Hindlimb muscle (tissue), 1 donor: ENCODE measurements around the gene TRIM17. TPM values are rescaled to one million over a fixed set of nuclear protein-coding genes. Genes with fewer than 3 reads are reported as not detected.

Source experiments
- DNase-seq: peaks from one replicate; pipeline ENCODE4 v3.0.0-alpha.2; 2013
- polyA plus RNA-seq: library from polyadenylated mRNA; unstranded; fragments of 120-200 nt; gene quantifications from one replicate; pipeline ENCODE4 v1.2.1, GENCODE V29; 2013; ENCODE audit not compliant: insufficient read length

TRIM17 gene, protein sequence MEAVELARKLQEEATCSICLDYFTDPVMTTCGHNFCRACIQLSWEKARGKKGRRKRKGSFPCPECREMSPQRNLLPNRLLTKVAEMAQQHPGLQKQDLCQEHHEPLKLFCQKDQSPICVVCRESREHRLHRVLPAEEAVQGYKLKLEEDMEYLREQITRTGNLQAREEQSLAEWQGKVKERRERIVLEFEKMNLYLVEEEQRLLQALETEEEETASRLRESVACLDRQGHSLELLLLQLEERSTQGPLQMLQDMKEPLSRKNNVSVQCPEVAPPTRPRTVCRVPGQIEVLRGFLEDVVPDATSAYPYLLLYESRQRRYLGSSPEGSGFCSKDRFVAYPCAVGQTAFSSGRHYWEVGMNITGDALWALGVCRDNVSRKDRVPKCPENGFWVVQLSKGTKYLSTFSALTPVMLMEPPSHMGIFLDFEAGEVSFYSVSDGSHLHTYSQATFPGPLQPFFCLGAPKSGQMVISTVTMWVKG
- 1.1 TPM for polyA plus RNA-seq

DNA sequence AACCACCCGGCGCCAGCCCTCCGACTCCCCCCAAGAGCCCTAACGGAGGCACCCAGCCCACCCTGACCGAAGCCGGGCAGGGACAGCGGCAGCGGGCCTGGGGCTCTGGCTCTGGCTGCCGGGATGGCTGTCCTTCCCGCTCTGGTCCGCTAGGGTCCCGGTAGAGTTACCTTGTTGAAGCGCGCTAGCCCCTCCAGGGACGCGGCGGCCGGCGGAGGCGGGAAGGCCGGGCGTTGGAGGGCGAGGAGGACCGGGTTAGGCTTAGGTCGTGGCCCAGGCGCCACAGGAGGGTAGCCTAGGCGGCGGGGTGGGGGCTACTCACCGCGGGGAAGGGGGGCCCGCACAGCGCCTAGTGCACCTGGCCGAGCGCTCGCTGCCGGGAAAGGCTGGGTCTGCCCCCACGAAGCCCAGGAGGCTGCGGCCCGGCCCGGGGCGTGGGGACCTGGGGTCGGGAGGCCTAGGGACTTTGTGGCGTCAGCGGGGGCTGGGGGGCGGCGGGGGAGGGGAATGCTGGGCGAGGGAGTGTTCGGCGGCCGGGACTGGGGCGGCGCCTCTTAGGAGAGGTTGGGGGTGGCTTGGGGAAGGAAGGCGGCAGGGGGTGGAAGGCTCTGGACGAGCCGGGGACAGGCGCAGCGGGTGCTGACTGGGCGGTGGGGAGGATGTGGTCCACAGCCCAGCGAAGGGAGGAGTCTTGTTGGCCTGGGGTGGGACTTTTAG is at the start of gene TRIM17:
Gene TRIM17, minus strand, starts transcription at position 645 of the 717 bp plus-strand sequence. CDS start 1,789 bp downstream, outside the sequence.
- no peak for DNase-seq

DNA sequence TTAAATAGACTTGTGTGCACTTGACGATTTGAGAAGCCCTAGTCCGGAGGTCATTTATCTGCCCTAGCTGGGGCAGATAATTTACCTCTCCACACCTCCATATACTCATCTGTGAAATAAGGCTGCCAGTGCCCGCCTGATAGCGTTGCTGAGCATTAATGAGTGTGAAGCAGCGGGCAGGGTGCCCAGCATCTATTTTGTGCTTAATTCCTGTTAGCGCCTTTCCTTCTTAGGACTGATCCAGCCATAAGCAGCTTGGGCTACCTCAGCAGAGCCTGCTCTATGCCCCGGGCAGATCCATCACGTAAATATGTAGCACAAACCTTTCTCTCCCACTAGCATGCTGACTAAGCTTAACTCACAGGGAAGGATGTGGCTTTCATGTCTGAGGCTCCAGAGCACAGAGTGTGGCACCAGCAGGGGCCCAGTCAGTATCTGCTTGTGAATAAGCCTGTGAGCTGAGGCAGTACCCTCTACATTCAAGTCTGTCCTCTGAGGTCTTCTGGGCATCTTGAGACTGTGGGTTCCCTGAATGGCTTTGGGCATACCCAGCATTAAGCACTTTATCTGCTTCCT is 49.0 kb upstream of the TRIM17 start:
- no peak for DNase-seq

DNA sequence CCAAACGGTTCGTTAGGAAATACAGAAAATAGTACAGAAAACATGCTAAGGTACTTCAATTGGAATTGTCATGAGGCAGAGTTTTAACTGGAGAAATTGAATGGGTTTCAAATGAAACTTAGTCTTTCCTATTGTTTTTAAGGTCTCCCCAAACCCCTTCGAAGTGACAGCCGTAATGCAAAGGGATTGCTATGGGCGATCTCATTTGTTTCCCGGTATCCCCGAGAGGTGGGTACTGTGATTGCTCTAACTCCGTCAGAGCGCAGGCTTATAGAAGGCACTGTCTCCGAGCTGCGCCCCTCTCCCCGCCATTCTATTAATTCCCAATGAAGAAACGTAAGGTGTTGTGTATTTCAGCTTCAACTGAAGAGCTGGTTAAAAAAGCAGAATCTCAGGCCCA is 48.5 kb upstream of the TRIM17 start:
- no peak for DNase-seq

DNA sequence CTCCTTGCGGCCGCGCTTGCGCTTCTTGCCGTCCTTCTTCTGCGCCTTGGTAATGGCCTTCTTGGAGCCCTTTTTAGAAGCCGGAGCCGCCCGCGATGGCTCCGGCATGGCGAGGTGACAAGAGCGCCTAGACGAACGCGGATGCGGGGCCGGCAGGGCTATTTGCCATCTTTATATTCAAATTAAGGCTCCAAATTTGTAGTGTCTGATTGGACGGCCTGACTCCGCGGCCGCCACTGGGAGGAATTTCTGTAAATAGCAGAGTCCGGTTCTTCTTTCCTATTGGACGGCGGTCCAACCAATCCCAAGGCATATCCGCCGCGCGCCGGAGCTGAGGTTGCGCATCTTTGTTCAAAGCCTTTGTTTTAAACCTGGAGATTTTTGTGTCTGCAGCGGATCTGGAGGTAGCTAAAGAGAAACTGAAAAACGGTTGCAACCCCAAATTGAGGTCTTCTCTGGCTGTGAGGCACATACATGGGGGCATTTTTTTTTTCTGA is 47.9 kb upstream of the TRIM17 start:
- DNase-seq: peak; percentile 73

DNA sequence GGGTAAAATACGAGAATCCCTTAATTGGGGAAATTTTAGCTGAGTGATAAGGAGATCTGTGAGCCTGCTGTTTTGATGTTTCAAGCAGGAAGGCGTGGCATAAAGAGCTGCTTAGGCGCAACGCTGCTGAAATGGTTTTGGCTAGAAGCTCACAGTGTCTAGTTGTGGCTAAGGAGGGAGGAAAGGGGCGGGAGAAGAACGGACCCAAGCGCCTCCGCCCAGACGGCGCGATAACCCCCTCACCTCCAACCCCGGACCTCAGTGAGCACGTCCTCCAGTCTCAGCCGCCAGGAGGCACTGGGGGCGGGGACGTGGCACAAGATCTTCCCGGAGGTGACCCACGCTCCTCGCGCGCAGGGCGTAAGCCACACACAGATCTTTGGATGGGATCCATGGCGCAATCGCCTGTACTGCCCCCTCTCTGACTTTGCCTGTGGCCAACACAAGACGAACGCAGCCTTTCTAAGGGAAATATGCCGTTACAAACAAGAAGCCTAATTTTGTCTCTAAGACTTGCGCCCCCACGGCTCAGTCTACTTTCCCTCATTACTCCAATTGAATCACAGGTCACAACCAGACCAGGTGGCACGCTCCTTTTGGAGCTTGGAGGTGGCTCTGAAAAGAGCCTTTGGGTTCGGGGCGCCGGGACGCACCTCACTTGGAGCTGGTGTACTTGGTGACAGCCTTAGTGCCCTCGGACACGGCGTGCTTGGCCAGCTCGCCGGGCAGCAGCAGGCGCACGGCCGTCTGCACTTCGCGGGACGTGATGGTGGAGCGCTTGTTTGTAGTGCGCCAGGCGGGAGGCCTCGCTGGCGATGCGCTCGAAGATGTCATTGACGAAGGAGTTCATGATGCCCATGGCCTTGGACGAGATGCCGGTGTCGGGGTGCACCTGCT is 47.1 kb upstream of the TRIM17 start:
- no peak for DNase-seq

DNA sequence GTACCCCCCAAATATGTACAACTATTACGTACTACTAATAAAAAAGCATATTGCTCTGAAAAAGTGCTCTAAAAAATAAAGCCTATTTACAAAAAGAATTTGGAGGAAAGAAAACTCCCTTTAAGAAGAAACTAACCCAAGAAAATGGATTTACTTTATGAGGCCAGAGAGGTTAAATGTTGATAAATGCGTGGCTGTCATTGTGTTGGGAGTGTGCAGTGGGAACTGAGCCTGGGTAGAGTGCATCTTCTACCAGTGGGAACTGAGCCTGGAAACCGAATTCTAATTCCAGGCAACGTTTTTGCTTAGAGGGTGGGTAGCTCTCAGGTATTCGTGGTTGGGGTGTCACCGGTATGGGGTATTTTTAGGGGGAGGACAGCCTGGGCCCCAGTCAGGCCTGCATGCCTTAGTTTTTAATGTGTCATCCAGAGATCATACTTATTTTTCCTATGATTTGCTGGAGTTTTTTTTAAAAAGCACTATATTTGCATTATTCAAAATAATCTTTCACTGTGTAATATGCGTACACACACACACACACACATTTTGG is 46.4 kb upstream of the TRIM17 start:
- no peak for DNase-seq

DNA sequence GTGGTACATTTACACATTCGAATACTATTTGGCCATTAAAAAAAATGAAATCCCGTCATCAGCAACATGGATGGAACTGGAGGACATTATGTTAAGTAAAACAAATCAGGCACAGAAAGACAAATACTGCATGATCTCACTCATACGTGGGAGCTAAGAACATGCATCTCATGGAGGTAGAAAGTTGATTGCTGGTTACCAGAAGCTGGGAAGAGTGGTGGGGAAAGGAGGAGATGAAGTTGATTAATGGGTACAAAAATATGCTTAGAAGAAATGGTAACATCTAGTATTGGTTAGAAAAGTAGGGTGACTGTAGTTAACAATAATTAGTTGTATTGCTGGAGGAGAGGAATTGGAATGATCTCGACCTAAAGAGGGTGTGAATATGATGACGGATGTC is 45.9 kb upstream of the TRIM17 start:
- no peak for DNase-seq

DNA sequence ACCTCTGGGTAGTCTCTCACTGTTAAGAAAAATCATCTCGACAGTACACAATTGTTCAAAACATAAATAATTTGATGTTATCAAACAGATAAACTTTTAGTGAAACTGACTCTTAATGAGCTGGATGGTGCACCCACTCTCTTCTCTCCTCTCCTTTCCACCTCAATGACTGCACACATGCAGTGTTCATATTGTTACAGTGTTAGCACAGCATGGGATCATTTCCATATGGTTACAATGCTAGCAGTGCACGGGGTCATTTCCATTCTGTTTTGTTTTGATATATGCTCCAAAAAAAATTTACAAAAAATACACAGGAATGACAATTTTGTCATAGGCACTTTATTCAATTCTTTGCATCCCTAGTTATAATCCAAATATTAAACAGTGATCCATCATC is 44.2 kb upstream of the TRIM17 start:
- DNase-seq: no peak

DNA sequence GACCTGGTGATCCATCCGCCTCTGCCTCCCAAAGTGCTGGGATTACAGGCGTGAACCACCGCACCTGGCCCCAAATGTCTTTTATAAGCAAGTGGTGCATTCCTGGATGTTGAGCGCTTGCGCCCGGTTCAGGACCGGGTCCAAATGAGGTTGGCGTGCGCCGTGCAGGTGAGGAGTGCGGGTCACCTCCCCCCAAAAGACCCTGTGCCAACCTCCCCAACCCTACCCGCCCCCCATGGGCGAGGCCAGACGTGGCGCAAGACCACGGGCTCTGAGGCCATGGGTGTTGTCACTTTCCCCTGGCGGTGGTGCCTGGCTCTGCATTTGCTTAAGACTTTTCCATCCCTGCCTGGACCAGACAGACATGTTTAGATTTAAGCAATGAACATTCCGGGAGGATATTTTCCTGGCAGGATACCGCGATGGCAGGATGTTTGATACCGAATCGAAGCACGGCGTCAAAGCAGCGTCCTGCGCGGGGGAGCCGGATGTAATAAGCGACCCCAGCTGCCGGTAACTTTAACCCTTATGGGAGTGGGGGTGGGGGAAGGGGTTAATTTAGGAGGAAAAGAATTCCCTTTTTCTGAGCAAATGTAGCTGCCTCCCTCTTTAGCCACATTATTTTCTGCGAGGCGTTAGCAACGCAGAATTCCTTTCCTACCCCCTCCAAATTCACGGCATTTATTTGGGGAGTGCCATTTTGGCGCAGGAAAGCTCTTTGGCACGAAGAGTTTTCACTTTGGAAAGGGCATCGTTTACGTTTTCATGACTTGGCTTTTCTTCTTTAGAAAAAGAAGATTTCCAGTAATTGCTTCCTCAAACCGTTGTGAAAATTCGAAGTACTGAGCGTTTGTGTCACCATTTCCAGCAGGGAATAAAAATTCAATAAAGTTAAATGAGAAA is 42.7 kb upstream of the TRIM17 start:
- DNase-seq: peak; percentile 45

DNA sequence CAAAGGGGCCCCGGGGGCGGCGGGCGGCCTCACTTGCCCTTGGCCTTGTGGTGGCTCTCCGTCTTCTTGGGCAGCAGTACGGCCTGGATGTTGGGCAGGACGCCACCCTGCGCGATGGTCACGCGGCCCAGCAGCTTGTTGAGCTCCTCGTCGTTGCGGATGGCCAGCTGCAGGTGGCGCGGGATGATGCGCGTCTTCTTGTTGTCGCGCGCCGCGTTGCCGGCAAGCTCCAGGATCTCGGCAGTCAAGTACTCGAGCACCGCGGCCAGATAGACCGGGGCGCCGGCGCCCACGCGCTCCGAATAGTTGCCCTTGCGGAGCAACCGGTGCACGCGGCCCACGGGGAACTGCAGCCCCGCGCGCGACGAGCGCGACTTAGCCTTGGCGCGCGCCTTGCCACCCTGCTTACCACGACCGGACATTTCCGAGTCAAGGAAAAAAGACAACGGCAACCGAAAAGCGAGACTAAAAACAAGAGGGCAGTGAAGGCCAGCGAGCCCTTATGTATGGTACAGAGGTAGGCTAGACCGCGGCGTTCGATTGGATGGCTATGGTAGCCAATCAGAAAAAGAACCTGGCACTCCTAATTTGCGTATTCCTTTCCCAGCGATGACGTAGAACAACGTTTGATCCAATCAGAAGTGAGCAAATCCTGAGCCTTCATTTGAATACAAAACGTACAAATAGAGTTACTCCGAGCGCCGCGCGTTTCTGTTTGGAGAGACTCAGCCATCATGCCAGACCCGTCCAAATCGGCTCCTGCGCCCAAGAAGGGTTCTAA is 40.9 kb upstream of the TRIM17 start:
- peak; percentile 94 for DNase-seq

DNA sequence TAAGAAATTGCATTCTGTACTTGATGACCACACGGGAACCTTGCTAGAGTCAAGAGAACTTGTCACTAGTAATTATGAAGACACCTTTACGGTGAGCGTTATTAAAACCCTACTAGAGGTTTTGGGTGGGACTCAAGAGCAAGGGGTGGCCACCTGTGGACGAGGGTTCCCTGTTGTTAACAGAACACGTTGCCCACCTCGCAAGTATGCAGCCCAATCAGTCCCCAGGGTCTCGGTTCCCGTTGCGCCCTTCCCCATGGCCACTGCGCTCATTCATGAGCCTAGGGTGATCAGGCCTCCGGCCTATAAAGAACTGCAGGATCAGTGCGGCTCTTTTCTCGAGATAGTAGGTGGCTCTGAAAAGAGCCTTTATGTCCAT is 40.3 kb upstream of the TRIM17 start:
- DNase-seq: no peak

DNA sequence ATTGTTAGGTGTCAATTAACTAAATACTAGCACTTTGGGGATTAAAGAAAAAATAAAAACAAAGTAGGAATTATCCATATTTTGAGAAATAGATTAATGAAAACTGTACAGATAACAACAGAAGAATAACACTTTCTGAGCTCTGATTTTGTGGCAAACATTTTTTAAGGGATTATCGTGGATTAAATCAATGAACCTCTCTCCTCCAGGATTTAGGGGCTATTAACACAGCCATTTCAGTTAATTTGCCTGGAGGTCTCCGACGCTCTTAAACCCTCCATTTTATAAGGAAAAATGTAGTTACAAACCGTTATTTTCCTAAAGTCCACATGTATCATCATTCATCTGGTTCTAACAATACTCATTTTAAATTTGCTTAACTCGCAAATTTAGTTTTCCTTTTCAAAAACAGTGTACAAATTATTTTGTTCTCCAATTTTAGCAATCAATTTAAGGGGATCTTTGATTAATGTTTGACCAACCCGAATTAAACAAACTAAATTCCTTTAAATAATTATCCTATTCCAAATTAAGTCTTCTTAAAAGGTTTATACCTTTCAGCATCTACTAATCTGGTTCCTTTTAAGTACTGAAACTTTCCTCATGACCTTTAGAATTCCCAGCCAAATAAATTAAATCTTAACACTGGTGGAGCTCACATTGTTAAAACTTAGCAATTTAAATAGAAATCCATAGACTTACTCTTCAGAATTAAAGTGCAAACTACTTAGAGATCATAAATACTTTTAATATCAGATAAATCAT is 39.8 kb upstream of the TRIM17 start:
- DNase-seq: no peak

DNA sequence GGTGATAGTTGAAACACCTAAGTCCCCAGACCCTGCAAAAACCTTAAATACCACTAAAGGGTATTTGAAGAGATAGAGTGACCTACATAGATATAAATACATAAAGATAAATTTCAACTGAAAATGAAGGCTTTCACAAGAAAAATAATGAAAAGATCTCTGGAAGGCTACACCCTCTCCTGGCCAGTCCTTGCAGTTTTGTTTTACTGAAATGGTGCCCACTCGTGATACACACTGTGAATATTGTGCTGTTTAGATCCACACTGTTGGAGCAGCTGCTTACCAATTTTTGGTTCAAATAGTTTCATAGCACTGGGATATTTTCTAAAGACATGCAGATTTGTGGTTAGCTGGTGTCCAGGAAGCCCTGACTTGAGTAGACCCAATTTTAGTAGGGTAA is 39.1 kb upstream of the TRIM17 start:
- DNase-seq: no peak

DNA sequence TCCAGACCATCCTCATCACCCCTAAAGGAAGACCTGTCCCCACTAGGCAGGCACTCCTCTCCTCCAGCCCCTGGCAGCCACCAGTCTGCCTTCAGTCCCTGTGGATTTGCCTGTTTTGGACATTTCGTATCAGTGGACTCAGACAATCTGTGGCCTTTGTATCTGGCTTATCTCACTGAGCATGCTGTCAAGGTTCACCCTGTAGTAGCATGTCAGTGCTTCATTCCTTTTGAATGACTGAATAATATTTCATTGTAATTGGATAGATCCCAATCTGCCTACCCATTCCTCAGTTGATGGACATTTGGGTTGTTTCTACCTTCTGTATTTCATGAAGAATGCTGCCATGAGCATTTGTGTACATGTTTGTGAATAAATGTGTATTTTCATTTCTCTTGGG is 37.6 kb upstream of the TRIM17 start:
- DNase-seq: no peak

DNA sequence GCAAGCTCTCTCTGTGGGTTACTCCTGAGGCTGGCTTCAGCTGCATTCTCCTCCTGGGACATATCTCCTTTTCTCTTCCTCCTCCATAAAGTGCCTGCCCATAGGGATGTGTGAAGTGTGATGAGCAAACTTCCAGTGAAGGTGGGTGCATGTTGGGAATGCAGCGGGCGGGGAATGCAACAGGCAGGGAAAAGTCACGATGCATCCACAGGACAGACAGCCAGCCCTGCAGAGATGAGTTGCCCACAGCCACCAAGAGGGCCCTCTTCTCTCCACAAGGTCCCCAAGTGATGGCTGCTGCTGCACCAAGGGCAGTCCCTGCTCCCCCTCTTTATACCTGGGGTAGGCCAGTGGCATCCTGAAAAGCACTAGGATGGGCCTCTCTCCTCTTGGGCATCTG is 37.0 kb upstream of the TRIM17 start:
- no peak for DNase-seq

DNA sequence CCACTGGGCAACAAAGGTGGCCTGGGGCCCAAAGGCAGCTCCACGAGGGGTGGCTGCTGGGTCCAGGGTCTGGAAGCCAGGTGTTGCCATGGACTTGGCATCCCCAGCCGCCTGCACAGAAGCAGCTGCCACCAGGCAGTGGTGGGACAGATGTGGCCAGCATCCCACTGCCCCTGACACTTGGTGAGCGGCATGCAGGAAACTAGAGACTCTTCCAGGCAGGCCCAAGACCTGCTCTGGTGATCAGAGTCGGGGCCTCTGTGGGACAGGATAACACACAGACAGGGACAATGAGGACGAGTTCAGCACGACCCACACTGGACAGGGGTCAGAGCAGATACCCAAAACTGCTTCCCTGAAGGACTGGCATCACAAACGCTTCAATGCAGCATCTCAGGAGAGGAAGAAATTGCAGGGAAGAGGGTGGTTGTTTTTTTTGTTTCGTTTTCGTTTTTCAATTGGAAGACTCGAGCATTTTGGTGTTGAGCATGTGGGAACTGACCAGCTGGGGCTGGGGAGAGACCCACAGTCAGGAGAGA is 36.4 kb upstream of the TRIM17 start:
- no peak for DNase-seq

DNA sequence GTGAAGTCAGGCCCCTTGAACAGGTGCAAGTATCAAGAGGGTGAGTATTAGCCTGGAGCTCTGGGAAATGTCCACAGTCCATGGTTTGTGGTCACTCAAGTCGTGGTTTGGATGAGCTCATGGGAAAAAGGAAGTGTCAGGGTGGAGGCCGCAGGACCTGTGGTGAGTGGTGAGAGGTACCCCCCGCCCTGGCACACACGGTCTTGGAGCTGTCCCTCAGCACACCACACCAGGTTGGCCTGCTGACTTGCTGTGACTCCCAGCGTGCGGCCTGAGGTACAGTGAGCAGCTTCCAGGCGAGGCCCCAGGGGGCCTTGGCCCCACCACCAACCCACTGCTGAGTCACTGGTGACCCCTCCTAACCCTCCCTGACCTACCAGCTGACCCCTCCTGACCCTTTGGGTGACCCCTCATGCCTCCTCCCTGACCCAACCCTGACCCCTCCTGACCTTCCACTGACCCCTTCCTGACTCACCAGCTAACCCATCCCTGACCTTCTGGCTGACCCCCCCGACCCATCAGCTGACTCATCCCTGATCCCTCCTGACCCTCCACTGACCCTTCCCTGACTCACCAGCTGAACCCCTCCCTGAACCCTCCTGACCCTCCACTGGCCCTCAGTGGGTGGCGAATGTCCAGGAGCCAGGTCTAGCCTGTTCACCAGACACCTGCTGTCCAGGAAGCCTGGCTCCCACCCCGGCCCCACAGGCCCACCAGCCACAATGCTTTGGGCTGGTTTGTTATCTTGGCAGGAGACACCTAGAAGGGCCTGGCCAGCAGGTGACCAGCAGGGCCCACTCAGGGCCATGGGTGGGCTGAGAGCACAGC is 35.7 kb upstream of the TRIM17 start:
- DNase-seq: no peak

DNA sequence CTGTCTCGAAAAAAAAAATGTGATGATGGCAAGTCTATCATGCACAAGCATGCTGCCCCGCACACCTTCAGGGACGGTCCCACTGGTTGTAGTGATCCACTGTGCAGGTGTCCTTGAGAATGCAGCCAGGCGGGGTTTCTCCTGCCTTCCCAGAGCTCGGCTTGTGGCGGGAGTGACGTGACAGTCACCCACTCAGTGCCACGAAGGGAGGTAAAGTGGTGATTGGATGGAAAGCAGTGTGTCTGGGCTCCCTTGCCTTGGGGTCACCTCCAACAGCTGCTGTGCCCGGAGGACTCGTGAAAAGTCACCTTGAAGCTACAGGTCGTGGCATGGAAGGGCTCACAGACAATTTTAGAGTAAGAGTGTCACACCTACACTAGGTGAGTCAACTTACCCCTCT is 33.5 kb upstream of the TRIM17 start:
- no peak for DNase-seq
